ENCODE results near the gene SLC26A9. TPM values are rescaled to one million over a fixed set of nuclear protein-coding genes. Genes with fewer than 3 reads are reported as not detected.

Gene SLC26A9
- total and polyA plus RNA-seq, 10 of the 15 experiments (the other 5 are each of a cell fraction or from before 2014, with no cell fraction given): 0.09 to 0.40 (median 0.17) TPM

- TF ChIP-seq, protein P1, sequence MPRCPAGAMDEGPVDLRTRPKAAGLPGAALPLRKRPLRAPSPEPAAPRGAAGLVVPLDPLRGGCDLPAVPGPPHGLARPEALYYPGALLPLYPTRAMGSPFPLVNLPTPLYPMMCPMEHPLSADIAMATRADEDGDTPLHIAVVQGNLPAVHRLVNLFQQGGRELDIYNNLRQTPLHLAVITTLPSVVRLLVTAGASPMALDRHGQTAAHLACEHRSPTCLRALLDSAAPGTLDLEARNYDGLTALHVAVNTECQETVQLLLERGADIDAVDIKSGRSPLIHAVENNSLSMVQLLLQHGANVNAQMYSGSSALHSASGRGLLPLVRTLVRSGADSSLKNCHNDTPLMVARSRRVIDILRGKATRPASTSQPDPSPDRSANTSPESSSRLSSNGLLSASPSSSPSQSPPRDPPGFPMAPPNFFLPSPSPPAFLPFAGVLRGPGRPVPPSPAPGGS (IDR thresholded peaks at IDR 0.05; ENCODE audit: borderline replicate concordance, insufficient read depth, low read depth, low read length, poor library complexity, severe bottlenecking): no peak
- no peak for TF ChIP-seq POLR2AphosphoS2 (IDR thresholded peaks at IDR 0.05; ENCODE audit: low read depth, low read length)
- no peak for TF ChIP-seq RBBP5 (conservative IDR thresholded peaks at IDR 0.05)
- TF ChIP-seq CHD1 (IDR thresholded peaks at IDR 0.05; ENCODE audit: low read depth, low read length): no peak
- TF ChIP-seq PAX5 (IDR thresholded peaks at IDR 0.05; ENCODE audit: borderline replicate concordance, low read depth, low read length): no peak
- TF ChIP-seq, protein P2, sequence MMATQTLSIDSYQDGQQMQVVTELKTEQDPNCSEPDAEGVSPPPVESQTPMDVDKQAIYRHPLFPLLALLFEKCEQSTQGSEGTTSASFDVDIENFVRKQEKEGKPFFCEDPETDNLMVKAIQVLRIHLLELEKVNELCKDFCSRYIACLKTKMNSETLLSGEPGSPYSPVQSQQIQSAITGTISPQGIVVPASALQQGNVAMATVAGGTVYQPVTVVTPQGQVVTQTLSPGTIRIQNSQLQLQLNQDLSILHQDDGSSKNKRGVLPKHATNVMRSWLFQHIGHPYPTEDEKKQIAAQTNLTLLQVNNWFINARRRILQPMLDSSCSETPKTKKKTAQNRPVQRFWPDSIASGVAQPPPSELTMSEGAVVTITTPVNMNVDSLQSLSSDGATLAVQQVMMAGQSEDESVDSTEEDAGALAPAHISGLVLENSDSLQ (IDR thresholded peaks at IDR 0.05): no peak
- TF ChIP-seq JUND (IDR thresholded peaks at IDR 0.05; ENCODE audit: low read depth, low read length): no peak
- TF ChIP-seq, protein P3, sequence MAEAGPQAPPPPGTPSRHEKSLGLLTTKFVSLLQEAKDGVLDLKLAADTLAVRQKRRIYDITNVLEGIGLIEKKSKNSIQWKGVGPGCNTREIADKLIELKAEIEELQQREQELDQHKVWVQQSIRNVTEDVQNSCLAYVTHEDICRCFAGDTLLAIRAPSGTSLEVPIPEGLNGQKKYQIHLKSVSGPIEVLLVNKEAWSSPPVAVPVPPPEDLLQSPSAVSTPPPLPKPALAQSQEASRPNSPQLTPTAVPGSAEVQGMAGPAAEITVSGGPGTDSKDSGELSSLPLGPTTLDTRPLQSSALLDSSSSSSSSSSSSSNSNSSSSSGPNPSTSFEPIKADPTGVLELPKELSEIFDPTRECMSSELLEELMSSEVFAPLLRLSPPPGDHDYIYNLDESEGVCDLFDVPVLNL (IDR thresholded peaks at IDR 0.05; ENCODE audit: low read depth, low read length): no peak
- no peak for TF ChIP-seq ZBTB33 (IDR thresholded peaks at IDR 0.05)
Measured at GRCh38 chr1:205933671-205934618, 9.3 kb downstream of the SLC26A9 start (continued).
